Ascending aorta (tissue), 2 donors: Measurements from ENCODE around the gene NPFFR1. TPM values are rescaled to one million over a fixed set of nuclear protein-coding genes. Genes with fewer than 3 reads are reported as not detected.

Experiments used
- DNase-seq, 2 donors: peaks; one replicate each; pipeline ENCODE4 v3.0.0-alpha.2; 2019; ENCODE audit warnings: low spot score in 2 of 2
- H3K27ac ChIP-seq, 2 donors: fragments of 200-600 bp; sonication (generic); one replicate each; pipeline ENCODE4 v1.5.1; 2016 to 2017; ENCODE audit warnings: mild to moderate bottlenecking in 1 of 2
- H3K27me3 ChIP-seq: fragments of 200-600 bp; sonication (generic); one replicate; pipeline ENCODE4 v1.5.1; 2017
- H3K36me3 ChIP-seq, 2 donors: fragments of 200-600 bp; sonication (generic); one replicate each; pipeline ENCODE4 v1.5.1; 2016
- H3K4me1 ChIP-seq, 2 donors: fragments of 200-600 bp; sonication (generic); one replicate each; pipeline ENCODE4 v1.5.1; 2016 to 2017; ENCODE audit warnings: mild to moderate bottlenecking in 1 of 2
- H3K4me3 ChIP-seq, 2 donors: fragments of 200-600 bp; sonication (generic); one replicate each; pipeline ENCODE4 v1.5.1; 2016 to 2017; ENCODE audit warnings: mild to moderate bottlenecking in 1 of 2
- H3K9me3 ChIP-seq, 2 donors: fragments of 200-600 bp; sonication (generic); one replicate each; pipeline ENCODE4 v1.5.1; 2016
- intact Hi-C: fragments of 100-400 bp; cut with DNase I; formaldehyde crosslinking; loops from one replicate; pipeline ENCODE4 v1.15.1; 2023
- total RNA-seq: library from RNA; depleted of rRNA; stranded (reverse); fragments of >200 nt; gene quantifications from one replicate; pipeline ENCODE4 v1.1.0, GENCODE V29; 2016
- TF ChIP-seq, protein P1 (sequence below), 3 experiments: fragments of 200-600 bp in 2 of 3; fragments of 450-650 bp in 1 of 3; sonication (generic) in 2 of 3; IDR thresholded peaks; one replicate each; pipeline ENCODE4 v1.5.1; 2016 to 2019; ENCODE audit warnings: antibody characterized with exemption in 3 of 3, mild to moderate bottlenecking in 1 of 3, moderate library complexity in 1 of 3

Gene NPFFR1
- total RNA-seq, 1 donor from 2014 or later: not detected

DNA sequence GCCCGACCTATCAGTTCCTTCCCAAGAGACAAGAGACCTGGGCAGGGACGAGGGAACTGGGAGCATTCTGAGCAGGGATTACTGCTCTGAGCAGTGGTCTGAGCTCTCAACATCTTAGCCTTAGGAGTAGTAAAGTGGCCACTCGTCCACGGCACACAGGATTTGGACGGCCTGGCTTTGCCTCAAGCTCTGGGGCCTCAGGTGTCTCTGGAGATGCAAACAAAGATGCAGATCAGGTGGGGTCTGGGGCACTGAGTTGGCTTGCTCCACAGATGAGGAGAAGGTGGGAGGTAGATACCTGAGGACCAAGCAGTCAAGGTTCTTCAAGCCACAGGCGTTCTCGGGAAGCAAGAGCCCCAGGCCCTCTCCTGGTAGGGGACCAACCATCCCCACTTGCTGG lies 16.1 kb upstream of the NPFFR1 start:
- Histone ChIP-seq H3K4me3 (no peak overlapping the region), H3K27me3 (no peaks in the 10 kb centered on the region), H3K4me1 (peaks cover 4 to 9% of the 10 kb centered on the region in 2 donors), H3K9me3 (no peaks in the 10 kb centered on the region), H3K27ac (no peak overlapping the region), H3K36me3 (peaks cover 0 to 3% of the 10 kb centered on the region in 2 donors)
- DNase-seq: no peak
- TF ChIP-seq, protein P1, sequence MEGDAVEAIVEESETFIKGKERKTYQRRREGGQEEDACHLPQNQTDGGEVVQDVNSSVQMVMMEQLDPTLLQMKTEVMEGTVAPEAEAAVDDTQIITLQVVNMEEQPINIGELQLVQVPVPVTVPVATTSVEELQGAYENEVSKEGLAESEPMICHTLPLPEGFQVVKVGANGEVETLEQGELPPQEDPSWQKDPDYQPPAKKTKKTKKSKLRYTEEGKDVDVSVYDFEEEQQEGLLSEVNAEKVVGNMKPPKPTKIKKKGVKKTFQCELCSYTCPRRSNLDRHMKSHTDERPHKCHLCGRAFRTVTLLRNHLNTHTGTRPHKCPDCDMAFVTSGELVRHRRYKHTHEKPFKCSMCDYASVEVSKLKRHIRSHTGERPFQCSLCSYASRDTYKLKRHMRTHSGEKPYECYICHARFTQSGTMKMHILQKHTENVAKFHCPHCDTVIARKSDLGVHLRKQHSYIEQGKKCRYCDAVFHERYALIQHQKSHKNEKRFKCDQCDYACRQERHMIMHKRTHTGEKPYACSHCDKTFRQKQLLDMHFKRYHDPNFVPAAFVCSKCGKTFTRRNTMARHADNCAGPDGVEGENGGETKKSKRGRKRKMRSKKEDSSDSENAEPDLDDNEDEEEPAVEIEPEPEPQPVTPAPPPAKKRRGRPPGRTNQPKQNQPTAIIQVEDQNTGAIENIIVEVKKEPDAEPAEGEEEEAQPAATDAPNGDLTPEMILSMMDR (IDR thresholded peaks at IDR 0.05): no peak
- intact Hi-C loops: no loop called here

DNA sequence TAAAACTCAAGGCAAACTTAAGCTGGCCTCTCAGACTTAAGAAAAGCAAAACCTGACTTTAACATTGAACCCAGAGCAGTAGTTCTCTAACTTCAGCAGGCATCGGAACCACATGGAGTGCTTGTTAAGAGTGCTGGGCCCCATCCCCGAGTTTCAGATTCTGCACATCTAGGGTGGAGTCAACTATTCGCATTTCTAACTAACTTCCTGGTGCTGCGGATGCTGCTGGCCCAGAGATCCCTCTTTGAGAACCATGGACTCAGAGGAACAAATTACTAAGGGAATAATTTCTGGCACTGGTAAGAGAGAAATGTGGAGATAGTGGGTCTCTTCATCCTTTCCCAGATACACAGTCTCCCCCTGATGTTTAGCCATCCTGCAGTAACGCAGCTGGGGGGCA lies 14.6 kb upstream of the NPFFR1 start:
- TF ChIP-seq, protein P1 (IDR thresholded peaks at IDR 0.05): no peak
- H3K27me3 ChIP-seq: no peaks in the 10 kb centered on the region
- H3K27ac ChIP-seq: no peak overlapping the region
- H3K4me3 ChIP-seq: no peak overlapping the region
- peaks cover 0 to 3% of the 10 kb centered on the region in 2 donors for H3K36me3 ChIP-seq
- H3K9me3 ChIP-seq: no peaks in the 10 kb centered on the region
- intact Hi-C loops: no loop called here
- H3K4me1 ChIP-seq: peaks cover 4 to 9% of the 10 kb centered on the region in 2 donors
- no peak for DNase-seq

DNA sequence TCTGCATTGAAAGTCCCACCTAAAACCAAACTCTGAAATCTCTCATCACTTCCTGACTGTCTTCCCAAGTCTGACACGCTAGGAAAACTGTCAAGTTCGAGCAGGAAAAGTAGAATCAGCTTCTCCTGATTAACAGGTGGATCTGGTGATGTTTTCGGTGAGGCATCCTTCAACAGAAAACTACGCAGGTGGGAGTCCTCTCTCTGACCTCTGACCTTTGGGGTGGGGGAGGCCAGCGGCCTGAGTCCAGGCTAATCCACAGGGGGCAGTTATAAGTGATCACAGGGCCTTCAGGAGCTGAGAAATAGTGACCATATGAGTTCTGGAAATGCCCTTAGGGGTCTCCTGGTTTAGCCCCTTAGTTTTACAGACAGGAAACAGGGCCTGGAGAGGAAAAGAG lies 13.4 kb upstream of the NPFFR1 start:
- no peak overlapping the region for H3K4me3 ChIP-seq
- no peak for DNase-seq
- peaks cover 0 to 3% of the 10 kb centered on the region in 2 donors for H3K36me3 ChIP-seq
- TF ChIP-seq, protein P1 (IDR thresholded peaks at IDR 0.05): no peak
- H3K27ac ChIP-seq: peak overlapping the region; percentile 76 to 77
- intact Hi-C loops: no loop called here
- H3K9me3 ChIP-seq: no peaks in the 10 kb centered on the region
- peaks cover 4 to 9% of the 10 kb centered on the region in 2 donors for H3K4me1 ChIP-seq
- no peaks in the 10 kb centered on the region for H3K27me3 ChIP-seq

DNA sequence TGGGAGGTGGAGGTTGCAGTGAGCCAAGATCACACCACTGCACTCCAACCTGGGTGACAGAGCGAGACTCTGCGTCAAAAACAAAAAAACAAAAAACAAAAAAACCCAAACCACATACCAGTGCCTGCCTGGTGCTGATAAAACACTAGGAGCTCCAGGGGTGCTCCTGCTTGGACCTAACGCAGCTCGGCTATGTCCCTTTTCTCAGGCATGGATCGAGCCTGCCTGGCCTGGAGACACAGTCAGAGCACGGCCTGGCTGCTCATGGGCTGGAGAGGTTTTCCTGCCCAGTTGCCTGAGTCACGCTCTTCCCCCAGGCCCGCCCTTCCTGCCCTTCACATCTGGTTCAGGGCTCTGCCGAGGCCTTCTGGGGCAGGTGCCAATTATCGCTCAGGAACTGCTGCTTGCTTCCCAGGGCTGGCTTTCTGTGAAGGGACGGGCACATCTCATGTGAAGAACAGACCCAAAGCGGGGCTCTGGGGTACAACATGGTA lies 12.6 kb upstream of the NPFFR1 start:
- TF ChIP-seq, protein P1 (IDR thresholded peaks at IDR 0.05): no peak
- H3K36me3 ChIP-seq: peaks cover 0 to 3% of the 10 kb centered on the region in 2 donors

DNA sequence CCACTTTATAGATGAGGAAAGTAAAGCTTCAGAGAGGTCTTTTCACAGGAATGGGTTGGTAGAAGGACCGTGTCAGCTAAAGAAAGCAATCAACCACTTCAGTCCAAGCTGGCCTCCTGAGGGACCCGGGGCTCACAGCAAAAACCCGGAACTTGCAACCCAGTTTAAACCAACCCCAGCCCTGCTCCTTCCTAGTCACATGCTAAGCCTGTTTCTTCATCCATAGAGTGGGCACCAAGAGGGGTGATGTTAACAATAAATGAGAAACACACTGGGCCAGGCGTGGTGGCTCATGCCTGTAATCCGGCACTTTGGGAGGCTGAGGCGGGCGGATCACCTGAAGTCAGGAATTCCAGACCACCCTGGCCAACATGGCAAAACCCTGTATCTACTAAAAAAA lies 12.1 kb upstream of the NPFFR1 start:
- no peaks in the 10 kb centered on the region for H3K27me3 ChIP-seq
- peaks cover 0 to 3% of the 10 kb centered on the region in 2 donors for H3K36me3 ChIP-seq
- intact Hi-C loops: loop anchor here (1.0 kb wide), 2 partner anchors 63 to 68 kb away; partner anchors contain the start of gene PPA1
- DNase-seq: no peak
- H3K27ac ChIP-seq: peak overlapping the region; percentile 76 to 77
- peaks cover 4 to 9% of the 10 kb centered on the region in 2 donors for H3K4me1 ChIP-seq
- H3K9me3 ChIP-seq: no peaks in the 10 kb centered on the region
- TF ChIP-seq, protein P1 (IDR thresholded peaks at IDR 0.05): no peak
- H3K4me3 ChIP-seq: no peak overlapping the region

More for the DNA sequence above, 12.6 kb upstream of the NPFFR1 start:
- peak overlapping the region; percentile 76 to 77 for H3K27ac ChIP-seq
- DNase-seq: peak; percentile 55 to 93
- H3K9me3 ChIP-seq: no peaks in the 10 kb centered on the region
- no peaks in the 10 kb centered on the region for H3K27me3 ChIP-seq
- peaks cover 4 to 9% of the 10 kb centered on the region in 2 donors for H3K4me1 ChIP-seq
- intact Hi-C loops: loop anchor here (1.0 kb wide), 2 partner anchors 63 to 68 kb away; partner anchors contain the start of gene PPA1
- H3K4me3 ChIP-seq: no peak overlapping the region
